ENCODE data around the gene CORO1C. TPM values are rescaled to one million over a fixed set of nuclear protein-coding genes. Genes with fewer than 3 reads are reported as not detected.
A peak's percentile ranks its signal among the peaks of the same experiment; 100 is the strongest.

The CORO1C gene
- polyA plus RNA-seq, 2 donors, result 23.6 to 40.2 TPM

DNA sequence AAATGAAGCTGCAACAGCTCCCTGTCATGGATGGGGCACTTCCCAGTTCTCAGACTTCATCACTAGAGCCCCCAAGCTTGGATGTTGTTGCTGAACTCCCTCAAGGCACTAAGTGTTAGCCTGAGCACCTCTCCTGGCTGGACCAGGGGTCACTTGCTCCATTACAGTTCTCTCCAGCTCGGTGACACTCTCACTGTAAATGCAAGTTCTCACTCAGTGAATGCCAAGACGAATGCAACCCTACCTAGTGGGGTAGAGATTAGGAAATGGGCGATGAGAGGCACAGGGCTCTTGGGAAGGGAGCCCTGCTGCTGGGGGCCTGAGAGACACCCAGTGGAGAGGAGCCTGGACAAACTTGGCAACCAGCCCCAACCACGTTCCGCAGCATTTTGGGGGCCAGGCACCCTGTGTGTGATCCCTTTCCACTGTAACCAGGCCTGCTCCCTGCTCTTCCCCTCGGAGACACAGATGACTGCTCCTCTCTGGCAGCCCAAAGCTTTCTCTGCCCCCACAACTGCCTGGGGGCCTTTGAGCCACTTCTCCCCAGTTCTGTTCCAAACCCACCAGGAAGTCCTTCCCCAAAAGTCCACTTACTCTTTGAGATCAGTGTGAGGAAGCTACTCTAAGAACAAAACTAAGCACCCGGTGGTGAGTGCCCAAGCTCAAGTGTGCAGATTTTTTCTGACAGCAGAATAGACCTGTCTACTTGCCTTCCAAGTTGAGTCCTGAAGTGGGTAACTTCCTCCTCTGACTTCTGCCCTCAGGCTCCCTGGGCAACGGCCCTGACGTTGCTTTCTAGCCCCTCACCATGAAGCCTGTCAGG is 89.7 kb downstream of the CORO1C start:
- H3K4me3 ChIP-seq (ENCODE audit: low read depth in 1 of 2, low read length in 2 of 2), result no peak overlapping the region
- no peaks in the 10 kb centered on the region for H3K27me3 ChIP-seq (ENCODE audit: control insufficient read depth in 1 of 2, insufficient read depth in 2 of 2, low read length in 2 of 2)
- 54 to 60% methylated on average over 9 of the region's 9 CpGs for WGBS, 2 donors
- peaks cover 3 to 12% of the 10 kb centered on the region in 2 donors for H3K36me3 ChIP-seq (ENCODE audit: control insufficient read depth in 2 of 2, insufficient read depth in 2 of 2, low read length in 1 of 2)
- peaks cover 2 to 6% of the 10 kb centered on the region in 2 donors for H3K4me1 ChIP-seq (ENCODE audit: control insufficient read depth in 2 of 2, insufficient read depth in 2 of 2, low read length in 1 of 2)
- H3K27ac ChIP-seq (ENCODE audit: low read depth in 2 of 2, low read length in 1 of 2), result no peak overlapping the region
- no peaks in the 10 kb centered on the region for H3K9me3 ChIP-seq (ENCODE audit: control insufficient read depth in 2 of 2, insufficient read depth in 1 of 2, low read depth in 1 of 2, low read length in 1 of 2)

DNA sequence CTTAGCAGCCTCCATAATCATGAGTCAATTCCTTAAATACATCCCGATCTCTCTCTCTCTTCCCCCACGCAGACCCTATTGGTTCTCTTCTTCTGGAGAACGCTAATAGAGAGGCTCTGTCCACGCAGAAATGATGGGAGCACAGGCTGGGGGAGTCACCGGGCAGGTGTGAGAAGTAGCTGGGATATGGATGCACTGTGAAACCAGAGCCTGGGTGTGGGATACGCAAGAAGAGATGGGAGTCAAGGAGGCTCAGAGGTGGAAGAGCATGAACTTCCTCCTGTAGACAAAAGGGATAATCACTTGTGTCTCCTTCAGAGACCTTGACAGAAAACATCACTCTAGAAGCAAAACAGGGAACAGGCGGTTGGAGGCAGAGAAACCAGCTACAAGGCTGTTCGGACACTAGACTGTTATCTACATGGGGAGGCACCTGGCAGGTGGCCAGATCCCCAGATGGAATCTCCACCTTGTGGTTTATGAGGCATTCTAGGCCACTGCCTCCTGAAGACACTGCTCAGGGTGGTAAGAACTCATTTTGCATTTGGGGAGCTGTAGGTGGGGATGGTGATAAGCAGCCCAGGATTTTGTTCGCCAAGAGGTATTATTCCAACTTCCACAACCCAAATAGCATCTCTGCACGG is 90.4 kb downstream of the CORO1C start:
- Histone ChIP-seq H3K27ac (ENCODE audit: low read depth in 2 of 2, low read length in 1 of 2) (no peak overlapping the region), H3K4me1 (ENCODE audit: control insufficient read depth in 2 of 2, insufficient read depth in 2 of 2, low read length in 1 of 2) (peaks cover 3 to 6% of the 10 kb centered on the region in 2 donors), H3K9me3 (ENCODE audit: control insufficient read depth in 2 of 2, insufficient read depth in 1 of 2, low read depth in 1 of 2, low read length in 1 of 2) (no peaks in the 10 kb centered on the region), H3K27me3 (ENCODE audit: control insufficient read depth in 1 of 2, insufficient read depth in 2 of 2, low read length in 2 of 2) (no peaks in the 10 kb centered on the region), H3K36me3 (ENCODE audit: control insufficient read depth in 2 of 2, insufficient read depth in 2 of 2, low read length in 1 of 2) (peaks cover 2 to 8% of the 10 kb centered on the region in 2 donors), H3K4me3 (ENCODE audit: low read depth in 1 of 2, low read length in 2 of 2) (no peak overlapping the region)
- WGBS, 2 donors, result 81 to 82% methylated on average over 10 of the region's 10 CpGs

DNA sequence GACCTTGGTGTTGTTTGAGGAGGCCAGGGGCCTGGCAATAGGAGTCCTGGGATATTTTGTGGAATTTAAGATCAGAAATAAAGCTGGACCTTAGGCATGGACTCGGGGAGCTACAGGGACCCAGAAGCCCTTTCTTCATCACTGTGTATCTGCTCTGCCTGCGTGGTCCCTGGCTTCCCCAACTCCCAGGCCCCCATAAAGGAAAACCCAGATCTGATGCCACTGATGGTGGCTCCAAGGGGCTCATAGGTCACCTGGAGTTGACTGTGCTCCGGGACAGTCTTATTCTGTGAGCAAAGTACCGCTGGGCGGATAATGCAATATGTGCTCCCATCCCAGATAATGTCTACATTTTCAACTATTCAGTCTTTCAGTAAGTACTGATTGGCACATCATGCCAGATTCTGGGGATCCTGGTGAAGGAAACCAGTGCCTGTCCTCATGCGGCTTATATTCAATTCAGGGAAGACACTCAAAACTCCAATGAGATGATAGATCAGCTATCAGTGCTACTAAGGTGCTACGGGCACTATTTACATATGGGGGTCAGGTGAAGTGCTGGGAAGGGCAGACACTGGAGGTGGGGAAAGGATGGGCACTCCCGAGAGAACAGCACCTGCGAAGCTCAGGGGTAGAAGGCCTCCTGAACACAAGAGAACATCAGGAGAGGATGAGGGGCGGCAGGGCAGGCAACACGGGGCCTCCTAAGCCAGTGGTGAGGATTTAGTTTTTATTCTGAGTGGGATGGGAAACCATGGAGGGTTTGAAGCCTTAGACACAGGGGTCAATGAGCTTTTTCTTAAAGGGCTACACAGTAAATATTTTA is 92.1 kb downstream of the CORO1C start:
- Histone ChIP-seq H3K9me3 (ENCODE audit: control insufficient read depth in 2 of 2, insufficient read depth in 1 of 2, low read depth in 1 of 2, low read length in 1 of 2) (no peaks in the 10 kb centered on the region), H3K4me3 (ENCODE audit: low read depth in 1 of 2, low read length in 2 of 2) (no peak overlapping the region), H3K4me1 (ENCODE audit: control insufficient read depth in 2 of 2, insufficient read depth in 2 of 2, low read length in 1 of 2) (peaks cover 3 to 6% of the 10 kb centered on the region in 2 donors), H3K27me3 (ENCODE audit: control insufficient read depth in 1 of 2, insufficient read depth in 2 of 2, low read length in 2 of 2) (no peaks in the 10 kb centered on the region), H3K36me3 (ENCODE audit: control insufficient read depth in 2 of 2, insufficient read depth in 2 of 2, low read length in 1 of 2) (no peaks in the 10 kb centered on the region), H3K27ac (ENCODE audit: low read depth in 2 of 2, low read length in 1 of 2) (no peak overlapping the region)
- WGBS, 2 donors, result 83 to 88% methylated on average over 11 of the region's 11 CpGs

DNA sequence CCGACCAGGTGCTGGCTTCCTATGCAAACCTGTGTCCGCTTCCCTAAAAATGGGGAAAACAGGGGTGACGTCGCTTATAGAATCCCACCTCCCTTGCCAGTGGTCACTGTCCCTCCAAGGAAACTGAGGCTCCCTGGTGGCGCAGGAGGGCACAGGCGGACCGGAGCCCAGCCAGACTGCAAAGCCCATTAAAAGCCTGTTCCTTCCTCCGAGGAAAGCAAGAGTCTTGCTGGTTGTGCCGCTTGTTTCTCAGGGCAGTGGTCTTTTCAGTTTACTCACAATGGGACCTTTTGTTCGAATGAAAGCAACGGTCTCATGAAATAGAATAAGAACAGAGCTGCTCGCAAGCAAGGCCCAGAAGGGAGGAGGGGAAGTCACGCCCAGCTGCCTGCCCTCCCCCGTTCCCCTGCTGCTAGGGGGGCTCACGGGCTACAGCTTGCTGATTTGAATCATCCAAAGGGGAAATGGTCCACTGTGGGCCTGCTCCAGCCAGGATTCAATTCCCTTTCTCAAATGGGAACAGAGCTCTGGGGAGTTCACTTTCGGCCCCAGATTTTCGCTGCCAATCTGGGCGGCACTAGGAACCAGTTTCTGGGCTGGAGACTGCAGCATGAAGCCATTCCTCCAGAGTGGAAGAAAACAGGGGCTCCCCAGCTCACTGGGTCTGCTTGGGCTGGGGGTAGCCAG is 93.0 kb downstream of the CORO1C start:
- Histone ChIP-seq H3K9me3 (ENCODE audit: control insufficient read depth in 2 of 2, insufficient read depth in 1 of 2, low read depth in 1 of 2, low read length in 1 of 2) (no peaks in the 10 kb centered on the region), H3K4me3 (ENCODE audit: low read depth in 1 of 2, low read length in 2 of 2) (no peak overlapping the region), H3K4me1 (ENCODE audit: control insufficient read depth in 2 of 2, insufficient read depth in 2 of 2, low read length in 1 of 2) (peaks cover 3 to 6% of the 10 kb centered on the region in 2 donors), H3K36me3 (ENCODE audit: control insufficient read depth in 2 of 2, insufficient read depth in 2 of 2, low read length in 1 of 2) (no peaks in the 10 kb centered on the region), H3K27me3 (ENCODE audit: control insufficient read depth in 1 of 2, insufficient read depth in 2 of 2, low read length in 2 of 2) (no peaks in the 10 kb centered on the region), H3K27ac (ENCODE audit: low read depth in 2 of 2, low read length in 1 of 2) (no peak overlapping the region)
- 30 to 31% methylated on average over 18 of the region's 18 CpGs for WGBS, 2 donors

DNA sequence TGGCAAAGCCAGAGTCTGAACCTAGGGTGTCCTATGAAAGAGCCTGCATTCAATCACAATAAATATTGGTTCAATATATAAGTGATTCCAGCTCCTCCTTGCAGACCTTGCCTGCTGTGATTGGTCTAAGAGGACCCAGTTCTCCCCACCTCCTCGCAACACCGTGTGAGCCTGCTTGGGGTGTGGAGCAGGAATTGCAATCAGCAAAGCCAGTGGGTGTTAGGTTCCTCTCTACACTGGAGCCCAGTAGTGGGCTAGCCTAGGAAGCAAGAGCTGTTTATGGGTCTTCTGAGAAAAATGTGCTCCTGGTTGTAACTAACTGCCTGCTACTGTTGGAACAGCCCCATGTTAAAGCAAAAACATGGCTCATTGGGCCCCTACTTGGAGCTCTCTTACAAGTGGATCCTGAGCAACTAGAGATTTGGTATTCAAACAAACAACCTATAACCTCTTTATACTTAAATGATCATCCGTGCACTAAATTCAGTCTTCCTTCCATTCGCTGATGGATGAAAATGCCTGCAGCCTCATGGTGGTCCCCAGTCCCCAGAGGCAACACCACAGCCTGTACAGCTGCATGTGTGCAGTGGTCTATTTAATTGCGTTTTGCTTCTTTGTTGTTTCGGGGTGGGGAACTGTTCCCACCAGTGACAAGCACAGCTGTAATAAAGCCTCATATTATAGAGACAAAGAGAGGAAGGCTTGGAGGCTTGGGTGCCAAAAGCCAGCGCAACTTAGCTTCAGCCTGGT is 93.9 kb downstream of the CORO1C start:
- no peak overlapping the region for H3K4me3 ChIP-seq (ENCODE audit: low read depth in 1 of 2, low read length in 2 of 2)
- H3K27me3 ChIP-seq (ENCODE audit: control insufficient read depth in 1 of 2, insufficient read depth in 2 of 2, low read length in 2 of 2), result no peaks in the 10 kb centered on the region
- no peaks in the 10 kb centered on the region for H3K36me3 ChIP-seq (ENCODE audit: control insufficient read depth in 2 of 2, insufficient read depth in 2 of 2, low read length in 1 of 2)
- H3K27ac ChIP-seq (ENCODE audit: low read depth in 2 of 2, low read length in 1 of 2), result no peak overlapping the region
- no peaks in the 10 kb centered on the region for H3K9me3 ChIP-seq (ENCODE audit: control insufficient read depth in 2 of 2, insufficient read depth in 1 of 2, low read depth in 1 of 2, low read length in 1 of 2)
- peaks cover 3 to 6% of the 10 kb centered on the region in 2 donors for H3K4me1 ChIP-seq (ENCODE audit: control insufficient read depth in 2 of 2, insufficient read depth in 2 of 2, low read length in 1 of 2)
- 64 to 71% methylated on average over 7 of the region's 7 CpGs for WGBS, 2 donors

DNA sequence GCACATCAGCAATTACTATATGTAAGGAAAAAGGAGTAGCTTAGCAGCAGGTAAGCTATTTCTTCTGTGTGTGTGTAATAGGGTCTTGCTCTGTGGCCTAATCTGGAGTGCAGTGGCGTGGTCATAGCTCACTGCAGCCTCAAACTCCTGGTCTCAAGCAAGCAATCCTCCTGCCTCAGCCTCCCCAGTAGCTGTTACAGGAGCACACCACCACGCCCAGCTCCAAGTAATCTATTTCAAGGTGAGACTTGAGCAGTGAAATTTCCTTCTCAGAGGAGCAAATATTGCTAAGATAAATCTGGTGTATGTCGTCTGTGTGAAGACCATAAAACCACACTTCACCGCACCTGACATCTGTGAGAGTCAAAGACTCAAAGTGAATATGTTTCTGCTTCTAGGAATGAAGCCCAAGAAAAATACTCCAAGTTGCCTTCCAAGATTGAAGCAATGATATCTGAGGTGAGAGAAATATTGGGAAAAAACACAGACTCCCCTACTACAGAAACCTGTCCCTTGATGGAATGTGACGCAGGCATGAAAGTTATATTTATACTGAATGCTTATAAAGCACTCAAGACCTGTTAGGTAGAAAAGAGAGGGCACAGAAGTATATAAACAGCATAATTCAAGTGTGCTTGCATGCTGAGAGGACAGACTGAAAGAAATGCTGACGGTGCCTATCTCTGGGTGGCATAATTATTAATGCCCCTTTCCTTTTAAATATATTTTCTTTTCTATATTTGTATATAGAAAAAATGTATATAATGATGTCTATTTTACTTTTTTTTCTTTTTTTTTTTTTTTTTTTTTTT is 95.1 kb downstream of the CORO1C start:
- 73 to 80% methylated on average over 6 of the region's 6 CpGs for WGBS, 2 donors
- peaks cover 6 to 7% of the 10 kb centered on the region in 2 donors for H3K4me1 ChIP-seq (ENCODE audit: control insufficient read depth in 2 of 2, insufficient read depth in 2 of 2, low read length in 1 of 2)
- H3K36me3 ChIP-seq (ENCODE audit: control insufficient read depth in 2 of 2, insufficient read depth in 2 of 2, low read length in 1 of 2), result no peaks in the 10 kb centered on the region
- no peaks in the 10 kb centered on the region for H3K9me3 ChIP-seq (ENCODE audit: control insufficient read depth in 2 of 2, insufficient read depth in 1 of 2, low read depth in 1 of 2, low read length in 1 of 2)
- H3K4me3 ChIP-seq (ENCODE audit: low read depth in 1 of 2, low read length in 2 of 2), result no peak overlapping the region
- H3K27ac ChIP-seq (ENCODE audit: low read depth in 2 of 2, low read length in 1 of 2), result no peak overlapping the region
- no peaks in the 10 kb centered on the region for H3K27me3 ChIP-seq (ENCODE audit: control insufficient read depth in 1 of 2, insufficient read depth in 2 of 2, low read length in 2 of 2)

DNA sequence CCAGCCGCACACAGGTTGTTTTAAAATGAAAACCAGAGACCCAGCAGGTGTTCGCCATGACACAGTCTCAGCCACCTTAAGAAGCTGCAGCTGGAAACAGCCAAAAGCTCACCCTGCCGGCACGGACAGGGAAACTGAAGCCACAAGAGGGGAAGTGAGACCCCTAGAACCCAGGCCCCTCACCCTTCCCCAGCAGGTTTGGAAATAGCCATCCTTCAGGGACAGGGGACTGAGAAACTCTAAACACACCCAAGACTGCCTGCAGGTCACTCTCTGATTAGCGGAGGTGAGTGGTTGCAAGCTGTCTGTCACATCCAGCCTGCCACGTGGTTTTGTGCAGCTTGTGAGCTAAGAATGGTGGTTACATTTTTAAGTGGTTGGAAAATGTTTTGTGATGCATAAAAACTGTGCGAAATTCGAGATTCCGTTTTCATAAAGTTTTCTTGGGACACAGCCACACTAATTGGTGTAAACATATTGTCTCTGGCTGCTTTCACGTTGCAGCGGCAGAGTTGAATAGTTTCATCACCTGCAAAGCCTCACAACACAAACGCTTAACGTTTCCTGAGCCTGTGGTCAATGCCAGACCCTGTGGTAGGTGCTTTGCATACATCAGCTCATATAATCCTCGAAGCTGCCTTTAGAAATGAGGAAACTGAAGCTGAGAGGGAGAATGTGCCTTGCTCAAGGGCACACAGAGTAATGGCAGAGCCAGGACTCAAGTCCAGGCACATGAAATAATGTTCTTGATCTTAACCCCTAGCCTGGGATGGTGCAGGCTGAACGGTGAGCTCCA is 95.9 kb downstream of the CORO1C start:
- no peaks in the 10 kb centered on the region for H3K9me3 ChIP-seq (ENCODE audit: control insufficient read depth in 2 of 2, insufficient read depth in 1 of 2, low read depth in 1 of 2, low read length in 1 of 2)
- WGBS, 2 donors, result 35 to 36% methylated on average over 15 of the region's 15 CpGs
- no peaks in the 10 kb centered on the region for H3K36me3 ChIP-seq (ENCODE audit: control insufficient read depth in 2 of 2, insufficient read depth in 2 of 2, low read length in 1 of 2)
- no peak overlapping the region for H3K4me3 ChIP-seq (ENCODE audit: low read depth in 1 of 2, low read length in 2 of 2)
- H3K27me3 ChIP-seq (ENCODE audit: control insufficient read depth in 1 of 2, insufficient read depth in 2 of 2, low read length in 2 of 2), result no peaks in the 10 kb centered on the region
- H3K27ac ChIP-seq (ENCODE audit: low read depth in 2 of 2, low read length in 1 of 2), result peak overlapping the region in 1 of 2 donors; percentile 46
- H3K4me1 ChIP-seq (ENCODE audit: control insufficient read depth in 2 of 2, insufficient read depth in 2 of 2, low read length in 1 of 2), result peaks cover 7 to 8% of the 10 kb centered on the region in 2 donors

DNA sequence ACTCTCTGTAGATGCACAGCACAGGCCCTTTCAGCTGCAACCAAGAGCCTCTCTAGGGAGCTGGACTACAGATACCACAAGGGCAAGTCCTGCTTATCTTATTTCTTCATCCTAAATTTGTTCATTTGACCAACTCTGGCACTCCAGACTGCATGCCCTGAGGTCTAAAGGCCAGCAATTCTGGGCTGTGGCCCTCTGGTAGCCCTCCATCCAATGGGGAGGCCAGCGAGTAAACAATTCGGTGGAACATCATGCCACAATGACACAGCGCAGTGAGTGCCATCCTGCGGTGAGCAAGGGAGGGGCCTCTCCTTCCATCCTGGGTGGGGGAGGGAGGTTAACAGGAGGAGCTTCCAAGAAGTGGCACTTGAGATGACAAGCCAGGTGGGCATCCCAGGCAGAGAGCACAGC is 97.0 kb downstream of the CORO1C start:
- Histone ChIP-seq H3K9me3 (ENCODE audit: control insufficient read depth in 2 of 2, insufficient read depth in 1 of 2, low read depth in 1 of 2, low read length in 1 of 2) (no peaks in the 10 kb centered on the region), H3K4me3 (ENCODE audit: low read depth in 1 of 2, low read length in 2 of 2) (no peak overlapping the region), H3K27me3 (ENCODE audit: control insufficient read depth in 1 of 2, insufficient read depth in 2 of 2, low read length in 2 of 2) (no peaks in the 10 kb centered on the region), H3K27ac (ENCODE audit: low read depth in 2 of 2, low read length in 1 of 2) (peak overlapping the region; percentile 13 to 22), H3K36me3 (ENCODE audit: control insufficient read depth in 2 of 2, insufficient read depth in 2 of 2, low read length in 1 of 2) (no peaks in the 10 kb centered on the region), H3K4me1 (ENCODE audit: control insufficient read depth in 2 of 2, insufficient read depth in 2 of 2, low read length in 1 of 2) (peaks cover 7 to 9% of the 10 kb centered on the region in 2 donors)
- WGBS, 2 donors, result 50 to 69% methylated on average over 4 of the region's 4 CpGs

Data from esophagus (tissue), 2 donors.